ENCODE data around the gene DGLUCY. TPM values are rescaled to one million over a fixed set of nuclear protein-coding genes. Genes with fewer than 3 reads are reported as not detected.

Gene DGLUCY
- total and polyA plus RNA-seq, 2 of the 8 experiments (the other 6 are each of a cell fraction or from before 2014, with no cell fraction given) = 24.9 to 31.8 TPM

DNA sequence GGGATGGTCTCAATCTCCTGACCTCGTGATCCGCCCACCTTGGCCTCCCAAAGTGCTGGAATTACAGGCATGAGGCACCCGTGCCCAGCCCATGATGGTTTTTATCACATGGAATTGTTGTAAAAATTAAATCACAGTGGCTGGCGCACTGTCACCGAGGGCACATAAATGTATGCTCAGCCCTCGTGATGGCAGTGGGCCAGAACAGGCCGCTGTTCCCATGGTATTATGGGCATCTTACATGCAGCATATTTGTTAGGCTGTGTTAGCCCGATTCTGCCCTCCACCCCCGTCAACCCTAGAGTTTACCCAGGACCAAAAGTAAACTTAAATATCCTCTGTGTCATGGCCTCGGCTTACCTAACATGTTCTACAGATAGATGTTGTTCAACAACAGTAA, 82.0 kb downstream of the DGLUCY start:
- no peak overlapping the region for H2BK15ac ChIP-seq (ENCODE audit: low read length)
- WGBS, 2 experiments (ENCODE audit: extremely low coverage in 1 of 2, insufficient coverage in 1 of 2, insufficient read length in 1 of 2, insufficient replicate concordance in 2 of 2, low coverage in 1 of 2, low lambda C conversion rate in 2 of 2, missing lambda C conversion rate in 1 of 2) = 92% methylated on average over 10 of the region's 10 CpGs; no CpG with 5 or more reads in 1 of the 2 experiments
- TF ChIP-seq SP1 (IDR thresholded peaks at IDR 0.05; ENCODE audit: low read depth, low read length) (no peak), SIX5 (IDR thresholded peaks at IDR 0.05; ENCODE audit: low read depth, low read length) (no peak), CHD2 (IDR thresholded peaks at IDR 0.05; ENCODE audit: low read length) (no peak), TBP (IDR thresholded peaks at IDR 0.05; ENCODE audit: low read depth, low read length) (no peak), SP4 (IDR thresholded peaks at IDR 0.05; ENCODE audit: low read length) (no peak)

More for the DNA sequence above, 82.0 kb downstream of the DGLUCY start:
- H3K56ac ChIP-seq (replicated peaks; ENCODE audit: insufficient read length, low read depth, low read length) = no peak overlapping the region
- H4K91ac ChIP-seq (replicated peaks; ENCODE audit: insufficient read length, low read length) = no peak overlapping the region
- no peaks in the 10 kb centered on the region for H3K79me2 ChIP-seq (ENCODE audit: control insufficient read depth in 1 of 2, insufficient read depth in 2 of 2, low read length in 2 of 2)
- no peaks in the 10 kb centered on the region for H3K23me2 ChIP-seq (ENCODE audit: low read depth, low read length)
- H2BK12ac ChIP-seq (ENCODE audit: low read depth, low read length) = no peak overlapping the region
- H2AK5ac ChIP-seq (ENCODE audit: low read depth, low read length) = no peak overlapping the region
- H3K9me3 ChIP-seq (ENCODE audit: insufficient read depth in 2 of 2, low read depth in 1 of 2, low read length in 1 of 2) = 0 out of 4 replicates have a peak, but pooled peaks cover 0 to 2% of the 10 kb centered on the region in 2 experiments
- no peaks in the 10 kb centered on the region for H3K27me3 ChIP-seq (replicated peaks in 1 of 4; ENCODE audit: control insufficient read depth in 3 of 4, extremely low read depth in 1 of 4, insufficient read depth in 3 of 4, low read length in 3 of 4)
- peaks cover 6 to 28% (median 16%) of the 10 kb centered on the region in 4 experiments; a peak in 5 of 8 replicates for H3K36me3 ChIP-seq (ENCODE audit: control insufficient read depth in 2 of 4, insufficient read depth in 4 of 4, low read length in 3 of 4)
- ChIA-PET CTCF (ENCODE audit: partially characterized antibody) (interaction anchor here (0.7 kb wide), 1 partner anchor 22 kb away, joined by 3 read pairs; no protein-coding TSS in a partner anchor), POLR2A (ENCODE audit: partially characterized antibody) (no interaction called here)
- no peak overlapping the region for H3K14ac ChIP-seq (ENCODE audit: insufficient read length)
- no peak overlapping the region for H3K4me2 ChIP-seq (ENCODE audit: insufficient read depth in 1 of 2, low read depth in 2 of 2, low read length in 2 of 2)
- no peak overlapping the region for H3K18ac ChIP-seq (ENCODE audit: extremely low read depth, low read length)
- H3K23ac ChIP-seq (ENCODE audit: insufficient read length) = no peak overlapping the region
- FAIRE-seq = no peak
- no peak overlapping the region for H2BK20ac ChIP-seq (ENCODE audit: low read length)
- H3K9ac ChIP-seq (replicated peaks in 1 of 4; ENCODE audit: extremely low read depth in 1 of 4, low read depth in 3 of 4, low read length in 3 of 4) = no peak overlapping the region
- no peaks in the 10 kb centered on the region for H3K79me1 ChIP-seq (ENCODE audit: low read depth, low read length)
- H2AFZ ChIP-seq (ENCODE audit: low read length) = no peak overlapping the region
- peaks cover 0 to 2% of the 10 kb centered on the region in 2 experiments for H4K20me1 ChIP-seq (replicated peaks in 1 of 2; ENCODE audit: control insufficient read depth in 1 of 2, insufficient read depth in 2 of 2, low read length in 2 of 2)
- no peak overlapping the region for H2BK5ac ChIP-seq (ENCODE audit: low read depth, low read length)
- no peak overlapping the region for H3K27ac ChIP-seq (ENCODE audit: low read depth, low read length)
- no peak overlapping the region for H3K4me3 ChIP-seq (ENCODE audit: extremely low read depth in 1 of 4, insufficient read depth in 2 of 4, low read depth in 3 of 4, low read length in 4 of 4)
- no peaks in the 10 kb centered on the region; a peak in 1 of 7 replicates for H3K4me1 ChIP-seq (replicated peaks in 1 of 4; ENCODE audit: control insufficient read depth in 3 of 4, insufficient read depth in 4 of 4, low read length in 3 of 4)
- no peak overlapping the region for H4K8ac ChIP-seq (ENCODE audit: extremely low read depth, insufficient read depth, low read length)
- H3K4ac ChIP-seq (replicated peaks; ENCODE audit: insufficient read length, low read depth, low read length) = no peak overlapping the region
- H2BK120ac ChIP-seq (replicated peaks; ENCODE audit: low read depth, low read length) = no peak overlapping the region
- H4K5ac ChIP-seq (ENCODE audit: insufficient read length, low read depth, low read length) = no peak overlapping the region
- no peak for DNase-seq (ENCODE audit: low read depth in 1 of 2, low spot score in 2 of 2)
